Choroid plexus epithelial cell (primary cell): ENCODE data around the gene EEIG1.

Experiments used
- DNase-seq: peaks from one replicate; pipeline ENCODE4 v3.0.0-alpha.2; 2010; ENCODE audit warnings: low read depth
- H3K4me3 ChIP-seq: 2 replicates; pipeline ENCODE4 v1.5.1; 2011; ENCODE audit warnings: low read depth, mild to moderate bottlenecking, control low read depth, low read length, moderate library complexity
- CTCF ChIP-seq: conservative IDR thresholded peaks from 2 replicates; pipeline ENCODE4 v1.5.1; 2011; ENCODE audit warnings: low read depth, mild to moderate bottlenecking, control low read depth, inconsistent platforms, low read length, moderate library complexity

EEIG1 gene

GRCh38 chr9:127934986-127935385 lies 45.8 kb downstream of the EEIG1 start:
- DNase-seq: no peak
- no peak for TF ChIP-seq CTCF
- no peak overlapping the region for H3K4me3 ChIP-seq

- TF ChIP-seq CTCF: no peak
- DNase-seq: no peak
- no peak overlapping the region for H3K4me3 ChIP-seq
Observed at GRCh38 chr9:127934248-127934647, 46.5 kb downstream of the EEIG1 start.

- TF ChIP-seq CTCF: no peak
- peak; percentile 90 for DNase-seq
- H3K4me3 ChIP-seq: peak overlapping the region; percentile 66
Observed at GRCh38 chr9:127931092-127931881, 49.5 kb downstream of the EEIG1 start.
